HepG2 (cell line): ENCODE results near the gene MRPL20. TPM values are rescaled to one million over a fixed set of nuclear protein-coding genes. Genes with fewer than 3 reads are reported as not detected.

Experiments
- CEBPB ChIP-seq: IDR thresholded peaks from 2 replicates; pipeline ENCODE4 v1.6.1; 2011; ENCODE audit warnings: low read depth, low read length, improper control_type of control experiment, borderline replicate concordance
- CENPT ChIP-seq: sonication (generic); formaldehyde crosslinking; IDR thresholded peaks from 2 replicates; pipeline ENCODE4 v1.8.0; 2022; ENCODE audit warnings: low read depth, mild to moderate bottlenecking, moderate library complexity, missing genetic modification reagents
- ISL2 ChIP-seq: sonication (generic); formaldehyde crosslinking; IDR thresholded peaks from 2 replicates; pipeline ENCODE4 v1.5.0; 2020; ENCODE audit warnings: missing genetic modification reagents
- MAFF ChIP-seq: IDR thresholded peaks from 2 replicates; pipeline ENCODE4 v1.6.1; 2011; ENCODE audit warnings: low read depth, low read length, improper control_type of control experiment
- MED1 ChIP-seq: sonication (generic); formaldehyde crosslinking; IDR thresholded peaks from 2 replicates; pipeline ENCODE4 v1.4.0; 2020; ENCODE audit warnings: missing genetic modification reagents
- MIXL1 ChIP-seq: IDR thresholded peaks from 2 replicates; pipeline ENCODE4 v1.6.1; 2016
- RAD51 ChIP-seq: fragments of 450-650 bp; IDR thresholded peaks from 2 replicates; pipeline ENCODE4 v1.6.1; 2016; ENCODE audit warnings: borderline replicate concordance
- SETDB1 ChIP-seq: sonication (generic); formaldehyde crosslinking; IDR thresholded peaks from 2 replicates; pipeline ENCODE4 v1.5.1; 2020; ENCODE audit warnings: missing genetic modification reagents, mild to moderate bottlenecking, borderline replicate concordance
- SIX1 ChIP-seq: sonication (generic); formaldehyde crosslinking; IDR thresholded peaks from 2 replicates; pipeline ENCODE4 v1.4.0; 2020; ENCODE audit warnings: missing genetic modification reagents, borderline replicate concordance
- SMAD1 ChIP-seq: sonication (generic); formaldehyde crosslinking; IDR thresholded peaks from 2 replicates; pipeline ENCODE4 v1.4.0; 2020; ENCODE audit warnings: missing genetic modification reagents, low read depth, mild to moderate bottlenecking, borderline replicate concordance
- TBL1XR1 ChIP-seq: fragments of 150-350 bp; IDR thresholded peaks from 2 replicates; pipeline ENCODE4 v1.6.1; 2014; ENCODE audit warnings: borderline replicate concordance, low read length; ENCODE audit not compliant: partially characterized antibody
- TEAD2 ChIP-seq: sonication (generic); formaldehyde crosslinking; IDR thresholded peaks from 2 replicates; pipeline ENCODE4 v1.9.0; 2021; ENCODE audit warnings: missing genetic modification reagents
- ZNF12 ChIP-seq: sonication (generic); formaldehyde crosslinking; IDR thresholded peaks from 2 replicates; pipeline ENCODE4 v1.5.0; 2020; ENCODE audit warnings: missing genetic modification reagents
- ZNF121 ChIP-seq: sonication (generic); formaldehyde crosslinking; IDR thresholded peaks from 2 replicates; pipeline ENCODE4 v1.5.0; 2020; ENCODE audit warnings: mild to moderate bottlenecking, missing genetic modification reagents
- ZNF382 ChIP-seq: sonication (generic); formaldehyde crosslinking; IDR thresholded peaks from 2 replicates; pipeline ENCODE4 v1.5.0; 2020; ENCODE audit warnings: missing genetic modification reagents, mild to moderate bottlenecking, borderline replicate concordance
- polyA plus RNA-seq, 8 experiments: library from polyadenylated mRNA; depleted of rRNA in 3 of 8; stranded (reverse) in 7 of 8; unstranded in 1 of 8; fragments of >200 nt; fragmentation: Illumina TruSeq in 4 of 8; extraction: Trizol in 4 of 8; gene quantifications; 2 replicates each; pipeline versions ENCODE4 v1.2.1 to v1.2.3, GENCODE V29; 2011 to 2016; ENCODE audit warnings: low read depth in 4 of 8, missing spikeins in 1 of 8, mixed read lengths in 1 of 8; ENCODE audit not compliant: insufficient read depth in 1 of 8
- total RNA-seq, 5 experiments: library from RNA; depleted of rRNA; stranded (reverse); fragments of >200 nt; fragmentation: Illumina TruSeq; extraction: Trizol; gene quantifications; 2 replicates each; pipeline ENCODE4 v1.2.3, GENCODE V29; 2016; ENCODE audit warnings: low read depth in 1 of 5
- TF ChIP-seq, protein P1 (sequence below): sonication (generic); formaldehyde crosslinking; IDR thresholded peaks from 2 replicates; pipeline ENCODE4 v1.8.0; 2022; ENCODE audit warnings: mild to moderate bottlenecking, missing genetic modification reagents; ENCODE audit not compliant: insufficient replicate concordance
- TF ChIP-seq, protein P2 (sequence below): sonication (generic); formaldehyde crosslinking; IDR thresholded peaks from 2 replicates; pipeline ENCODE4 v1.5.1; 2020; ENCODE audit warnings: missing genetic modification reagents, mild to moderate bottlenecking, borderline replicate concordance
- TF ChIP-seq, protein P3 (sequence below): sonication (generic); formaldehyde crosslinking; IDR thresholded peaks from 2 replicates; pipeline ENCODE4 v1.4.0; 2020; ENCODE audit warnings: mild to moderate bottlenecking, missing genetic modification reagents
- TF ChIP-seq, protein P4 (sequence below): sonication (generic); formaldehyde crosslinking; IDR thresholded peaks from 2 replicates; pipeline ENCODE4 v1.4.0; 2020; ENCODE audit warnings: missing genetic modification reagents

The MRPL20 gene
- total and polyA plus RNA-seq, 2 of the 13 experiments (the other 11 are each of a cell fraction or from before 2014, with no cell fraction given): 59.2 to 127 TPM

DNA sequence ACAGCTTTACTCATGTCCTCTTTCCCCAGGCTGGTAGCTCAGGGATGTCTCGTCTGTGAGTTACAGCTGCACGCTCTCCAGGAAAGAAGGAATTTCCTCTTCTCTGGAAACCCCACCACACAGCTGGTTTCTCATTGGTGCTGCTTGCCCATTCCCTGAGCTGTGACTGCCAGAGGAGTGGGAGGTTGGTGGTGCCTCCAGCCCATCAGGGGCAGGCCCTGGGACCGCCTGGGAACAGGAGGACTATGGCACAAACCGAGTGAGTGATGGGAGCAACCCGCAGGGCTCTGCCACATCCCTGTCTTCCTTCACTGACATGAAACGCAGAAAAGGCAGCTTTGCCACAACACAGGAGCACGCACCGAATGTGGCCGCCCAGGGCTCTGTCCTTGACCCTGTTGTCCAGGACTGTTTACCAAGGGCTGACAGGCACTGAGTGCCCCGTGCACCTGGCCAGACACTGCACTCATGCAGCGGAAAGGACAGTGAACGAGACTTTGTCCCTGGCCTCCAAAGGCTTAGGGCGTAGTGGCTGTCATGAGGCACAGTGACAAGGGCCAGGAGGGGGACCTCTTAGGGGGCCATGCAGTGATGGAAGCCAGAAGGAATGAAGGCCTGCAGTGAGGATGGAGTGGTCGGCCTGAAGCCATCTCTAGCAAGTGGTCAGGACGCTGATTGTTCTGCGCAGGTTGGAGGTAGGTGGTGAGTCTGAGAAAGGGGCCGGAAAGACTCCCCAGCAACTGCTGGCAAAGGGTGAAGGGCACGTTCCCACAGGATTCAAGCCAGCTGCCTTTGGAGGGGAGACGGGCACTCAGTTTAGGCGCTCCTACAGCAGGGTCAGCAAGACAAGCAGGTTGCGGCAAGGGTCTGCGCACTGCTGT is 6.3 kb downstream of the MRPL20 start (continued):
- TF ChIP-seq SETDB1 (CRISPR knock-in tag): no peak
- TF ChIP-seq, protein P1, sequence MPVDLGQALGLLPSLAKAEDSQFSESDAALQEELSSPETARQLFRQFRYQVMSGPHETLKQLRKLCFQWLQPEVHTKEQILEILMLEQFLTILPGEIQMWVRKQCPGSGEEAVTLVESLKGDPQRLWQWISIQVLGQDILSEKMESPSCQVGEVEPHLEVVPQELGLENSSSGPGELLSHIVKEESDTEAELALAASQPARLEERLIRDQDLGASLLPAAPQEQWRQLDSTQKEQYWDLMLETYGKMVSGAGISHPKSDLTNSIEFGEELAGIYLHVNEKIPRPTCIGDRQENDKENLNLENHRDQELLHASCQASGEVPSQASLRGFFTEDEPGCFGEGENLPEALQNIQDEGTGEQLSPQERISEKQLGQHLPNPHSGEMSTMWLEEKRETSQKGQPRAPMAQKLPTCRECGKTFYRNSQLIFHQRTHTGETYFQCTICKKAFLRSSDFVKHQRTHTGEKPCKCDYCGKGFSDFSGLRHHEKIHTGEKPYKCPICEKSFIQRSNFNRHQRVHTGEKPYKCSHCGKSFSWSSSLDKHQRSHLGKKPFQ (CRISPR knock-in tag): peak; percentile 22
- TF ChIP-seq SMAD1: peak; percentile 81; the same call in 1 of the 2 replicates
- TF ChIP-seq SIX1 (CRISPR knock-in tag): no peak
- TF ChIP-seq, protein P2, sequence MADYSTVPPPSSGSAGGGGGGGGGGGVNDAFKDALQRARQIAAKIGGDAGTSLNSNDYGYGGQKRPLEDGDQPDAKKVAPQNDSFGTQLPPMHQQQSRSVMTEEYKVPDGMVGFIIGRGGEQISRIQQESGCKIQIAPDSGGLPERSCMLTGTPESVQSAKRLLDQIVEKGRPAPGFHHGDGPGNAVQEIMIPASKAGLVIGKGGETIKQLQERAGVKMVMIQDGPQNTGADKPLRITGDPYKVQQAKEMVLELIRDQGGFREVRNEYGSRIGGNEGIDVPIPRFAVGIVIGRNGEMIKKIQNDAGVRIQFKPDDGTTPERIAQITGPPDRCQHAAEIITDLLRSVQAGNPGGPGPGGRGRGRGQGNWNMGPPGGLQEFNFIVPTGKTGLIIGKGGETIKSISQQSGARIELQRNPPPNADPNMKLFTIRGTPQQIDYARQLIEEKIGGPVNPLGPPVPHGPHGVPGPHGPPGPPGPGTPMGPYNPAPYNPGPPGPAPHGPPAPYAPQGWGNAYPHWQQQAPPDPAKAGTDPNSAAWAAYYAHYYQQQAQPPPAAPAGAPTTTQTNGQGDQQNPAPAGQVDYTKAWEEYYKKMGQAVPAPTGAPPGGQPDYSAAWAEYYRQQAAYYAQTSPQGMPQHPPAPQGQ (CRISPR knock-in tag): no peak; the same call in 1 of the 2 replicates
- TF ChIP-seq TEAD2: no peak
- TF ChIP-seq RAD51: no peak
- peak; percentile 99 for TF ChIP-seq MED1 (CRISPR knock-in tag)
- no peak for TF ChIP-seq CEBPB
- TF ChIP-seq MAFF: no peak
- TF ChIP-seq, protein P3, sequence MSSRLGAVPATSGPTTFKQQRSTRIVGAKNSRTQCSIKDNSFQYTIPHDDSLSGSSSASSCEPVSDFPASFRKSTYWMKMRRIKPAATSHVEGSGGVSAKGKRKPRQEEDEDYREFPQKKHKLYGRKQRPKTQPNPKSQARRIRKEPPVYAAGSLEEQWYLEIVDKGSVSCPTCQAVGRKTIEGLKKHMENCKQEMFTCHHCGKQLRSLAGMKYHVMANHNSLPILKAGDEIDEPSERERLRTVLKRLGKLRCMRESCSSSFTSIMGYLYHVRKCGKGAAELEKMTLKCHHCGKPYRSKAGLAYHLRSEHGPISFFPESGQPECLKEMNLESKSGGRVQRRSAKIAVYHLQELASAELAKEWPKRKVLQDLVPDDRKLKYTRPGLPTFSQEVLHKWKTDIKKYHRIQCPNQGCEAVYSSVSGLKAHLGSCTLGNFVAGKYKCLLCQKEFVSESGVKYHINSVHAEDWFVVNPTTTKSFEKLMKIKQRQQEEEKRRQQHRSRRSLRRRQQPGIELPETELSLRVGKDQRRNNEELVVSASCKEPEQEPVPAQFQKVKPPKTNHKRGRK (CRISPR knock-in tag): no peak
- TF ChIP-seq, protein P4, sequence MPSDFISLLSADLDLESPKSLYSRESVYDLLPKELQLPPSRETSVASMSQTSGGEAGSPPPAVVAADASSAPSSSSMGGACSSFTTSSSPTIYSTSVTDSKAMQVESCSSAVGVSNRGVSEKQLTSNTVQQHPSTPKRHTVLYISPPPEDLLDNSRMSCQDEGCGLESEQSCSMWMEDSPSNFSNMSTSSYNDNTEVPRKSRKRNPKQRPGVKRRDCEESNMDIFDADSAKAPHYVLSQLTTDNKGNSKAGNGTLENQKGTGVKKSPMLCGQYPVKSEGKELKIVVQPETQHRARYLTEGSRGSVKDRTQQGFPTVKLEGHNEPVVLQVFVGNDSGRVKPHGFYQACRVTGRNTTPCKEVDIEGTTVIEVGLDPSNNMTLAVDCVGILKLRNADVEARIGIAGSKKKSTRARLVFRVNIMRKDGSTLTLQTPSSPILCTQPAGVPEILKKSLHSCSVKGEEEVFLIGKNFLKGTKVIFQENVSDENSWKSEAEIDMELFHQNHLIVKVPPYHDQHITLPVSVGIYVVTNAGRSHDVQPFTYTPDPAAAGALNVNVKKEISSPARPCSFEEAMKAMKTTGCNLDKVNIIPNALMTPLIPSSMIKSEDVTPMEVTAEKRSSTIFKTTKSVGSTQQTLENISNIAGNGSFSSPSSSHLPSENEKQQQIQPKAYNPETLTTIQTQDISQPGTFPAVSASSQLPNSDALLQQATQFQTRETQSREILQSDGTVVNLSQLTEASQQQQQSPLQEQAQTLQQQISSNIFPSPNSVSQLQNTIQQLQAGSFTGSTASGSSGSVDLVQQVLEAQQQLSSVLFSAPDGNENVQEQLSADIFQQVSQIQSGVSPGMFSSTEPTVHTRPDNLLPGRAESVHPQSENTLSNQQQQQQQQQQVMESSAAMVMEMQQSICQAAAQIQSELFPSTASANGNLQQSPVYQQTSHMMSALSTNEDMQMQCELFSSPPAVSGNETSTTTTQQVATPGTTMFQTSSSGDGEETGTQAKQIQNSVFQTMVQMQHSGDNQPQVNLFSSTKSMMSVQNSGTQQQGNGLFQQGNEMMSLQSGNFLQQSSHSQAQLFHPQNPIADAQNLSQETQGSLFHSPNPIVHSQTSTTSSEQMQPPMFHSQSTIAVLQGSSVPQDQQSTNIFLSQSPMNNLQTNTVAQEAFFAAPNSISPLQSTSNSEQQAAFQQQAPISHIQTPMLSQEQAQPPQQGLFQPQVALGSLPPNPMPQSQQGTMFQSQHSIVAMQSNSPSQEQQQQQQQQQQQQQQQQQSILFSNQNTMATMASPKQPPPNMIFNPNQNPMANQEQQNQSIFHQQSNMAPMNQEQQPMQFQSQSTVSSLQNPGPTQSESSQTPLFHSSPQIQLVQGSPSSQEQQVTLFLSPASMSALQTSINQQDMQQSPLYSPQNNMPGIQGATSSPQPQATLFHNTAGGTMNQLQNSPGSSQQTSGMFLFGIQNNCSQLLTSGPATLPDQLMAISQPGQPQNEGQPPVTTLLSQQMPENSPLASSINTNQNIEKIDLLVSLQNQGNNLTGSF (CRISPR knock-in tag): 0 out of 2 replicates have a peak, but pooled peaks have one; percentile 40
- TF ChIP-seq TBL1XR1: peak; percentile 94
- no peak for TF ChIP-seq ZNF12 (CRISPR knock-in tag)
- peak; percentile 83 for TF ChIP-seq ISL2 (CRISPR knock-in tag)
- TF ChIP-seq CENPT (CRISPR knock-in tag): peak; percentile 55; the same call in 1 of the 2 replicates
- TF ChIP-seq ZNF382 (CRISPR knock-in tag): no peak
- peak; percentile 88 for TF ChIP-seq MIXL1 (CRISPR knock-in tag)
- TF ChIP-seq ZNF121 (CRISPR knock-in tag): peak; percentile 94
